T-helper 2 cell treated with Interferon-gamma antibody and Interleukin-4, amounts not matched to agents 5 μg/mL and 100 μg/mL, for 36 hours (primary cell): ENCODE data around the gene SUGP2.
"Not testable (repeated sequence)": the region's sequence is repeated elsewhere in the genome, so short reads cannot be mapped to it uniquely, and the experiment has no call there.

Experiments
- DNase-seq: peaks from one replicate; pipeline ENCODE4 v3.0.0; 2021; ENCODE audit warnings: low spot score
- H3K27ac Mint-ChIP-seq: one replicate; pipeline ENCODE4 v1.8.0; 2021; ENCODE audit warnings: mild to moderate bottlenecking, mixed read lengths
- H3K27me3 Mint-ChIP-seq: one replicate; pipeline ENCODE4 v1.8.0; 2021; ENCODE audit warnings: low read depth, mixed read lengths
- H3K36me3 Mint-ChIP-seq: one replicate; pipeline ENCODE4 v1.8.0; 2021; ENCODE audit warnings: low read depth, mixed read lengths
- H3K4me1 Mint-ChIP-seq: one replicate; pipeline ENCODE4 v1.8.0; 2021; ENCODE audit warnings: low read depth, mixed read lengths
- H3K4me3 Mint-ChIP-seq: one replicate; pipeline ENCODE4 v1.8.0; 2022; ENCODE audit warnings: mild to moderate bottlenecking, moderate library complexity, mixed read lengths
- H3K9me3 Mint-ChIP-seq: one replicate; pipeline ENCODE4 v1.8.0; 2021; ENCODE audit warnings: mixed read lengths

Gene SUGP2

GRCh38 chr19:18954094-18954493, 79.2 kb downstream of the SUGP2 start:
- Mint-ChIP-seq H3K9me3 (peaks cover 5% of the 10 kb centered on the region), H3K27me3 (peaks cover 1% of the 10 kb centered on the region), H3K36me3 (no peaks in the 10 kb centered on the region), H3K4me3 (no peak overlapping the region), H3K27ac (no peak overlapping the region), H3K4me1 (no peaks in the 10 kb centered on the region)
- no peak for DNase-seq

DNA sequence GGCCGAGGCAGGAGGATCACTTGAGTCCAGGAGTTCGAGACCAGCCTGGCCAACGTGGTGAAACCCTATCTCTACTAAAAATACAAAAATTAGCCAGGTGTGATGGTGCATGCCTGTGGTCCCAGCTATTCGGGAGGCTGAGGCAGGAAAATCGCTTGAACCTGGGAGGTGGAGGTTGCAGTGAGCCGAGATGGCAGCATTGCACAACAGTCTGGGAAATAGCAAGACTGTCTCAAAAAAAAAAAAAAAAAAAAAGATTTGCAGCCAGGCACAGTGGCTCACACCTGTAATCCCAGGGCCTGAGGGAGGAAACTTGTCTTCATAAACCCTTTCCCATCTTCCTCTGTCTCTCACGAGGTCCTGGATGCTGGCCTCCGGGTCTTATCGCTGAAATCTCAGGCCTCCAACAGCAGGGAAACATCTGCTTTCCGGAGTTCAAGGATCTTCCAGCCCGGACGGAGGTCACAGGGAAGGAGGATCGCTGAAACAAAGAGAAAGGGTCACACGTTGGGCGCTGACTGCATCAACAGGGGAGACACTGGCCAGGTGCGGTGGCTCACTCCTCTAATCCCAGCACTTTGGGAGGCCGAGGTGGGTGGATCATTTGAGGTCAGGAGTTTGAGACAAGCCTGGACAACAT, 80.8 kb downstream of the SUGP2 start:
- not testable (repeated sequence) for H3K4me3 Mint-ChIP-seq, H3K4me1 Mint-ChIP-seq, H3K36me3 Mint-ChIP-seq, H3K27me3 Mint-ChIP-seq, H3K9me3 Mint-ChIP-seq, H3K27ac Mint-ChIP-seq, DNase-seq

- H3K27ac Mint-ChIP-seq = no peak overlapping the region
- H3K4me1 Mint-ChIP-seq = no peaks in the 10 kb centered on the region
- no peak for DNase-seq
- no peak overlapping the region for H3K4me3 Mint-ChIP-seq
- H3K9me3 Mint-ChIP-seq = peaks cover 5% of the 10 kb centered on the region
- H3K36me3 Mint-ChIP-seq = no peaks in the 10 kb centered on the region
- no peaks in the 10 kb centered on the region for H3K27me3 Mint-ChIP-seq
Measured at GRCh38 chr19:18951721-18952281, 81.5 kb downstream of the SUGP2 start.

DNA sequence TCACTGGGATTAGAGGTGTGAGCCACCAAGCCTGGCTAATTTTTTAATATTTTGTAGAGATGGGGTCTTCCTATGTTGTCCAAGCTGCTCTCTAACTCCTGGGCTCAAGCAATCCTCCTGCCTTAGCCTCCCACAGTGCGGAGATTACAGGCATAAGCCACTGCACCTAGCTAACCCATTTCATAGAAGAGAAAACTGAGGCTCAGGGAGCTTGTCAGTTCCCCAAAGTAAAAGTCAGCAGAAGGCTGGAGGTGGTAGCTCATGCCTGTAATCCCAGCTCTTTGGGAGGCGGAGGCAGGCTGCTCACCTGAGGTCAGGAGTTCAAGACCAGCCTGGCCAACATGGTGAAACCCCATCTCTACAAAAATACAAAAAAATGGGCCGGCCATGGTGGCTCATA, 83.5 kb downstream of the SUGP2 start:
- no peaks in the 10 kb centered on the region for H3K4me1 Mint-ChIP-seq
- peaks cover 1% of the 10 kb centered on the region for H3K9me3 Mint-ChIP-seq
- no peak for DNase-seq
- no peak overlapping the region for H3K4me3 Mint-ChIP-seq
- no peaks in the 10 kb centered on the region for H3K36me3 Mint-ChIP-seq
- H3K27ac Mint-ChIP-seq = no peak overlapping the region
- H3K27me3 Mint-ChIP-seq = no peaks in the 10 kb centered on the region

DNA sequence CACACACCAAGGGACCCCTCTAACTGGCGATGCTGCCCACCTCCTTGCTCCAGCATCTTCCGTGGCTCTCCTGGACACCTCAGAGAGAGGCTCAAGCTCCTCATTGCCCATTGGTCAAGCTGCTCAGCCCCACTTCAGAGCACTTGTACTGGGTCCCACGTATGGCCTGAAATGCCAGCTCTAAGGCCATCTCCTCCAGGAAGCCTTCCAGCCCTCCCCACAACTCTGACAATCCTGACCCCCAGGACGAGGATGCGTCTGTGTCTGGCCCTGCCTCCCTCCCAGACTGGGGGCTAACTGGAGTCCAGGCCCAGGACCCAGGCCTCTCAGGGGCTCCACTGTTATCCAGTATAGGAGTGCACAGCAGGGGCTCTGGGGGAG, 84.4 kb downstream of the SUGP2 start:
- DNase-seq = no peak
- no peaks in the 10 kb centered on the region for H3K4me1 Mint-ChIP-seq
- H3K36me3 Mint-ChIP-seq = no peaks in the 10 kb centered on the region
- no peaks in the 10 kb centered on the region for H3K27me3 Mint-ChIP-seq
- no peak overlapping the region for H3K27ac Mint-ChIP-seq
- H3K4me3 Mint-ChIP-seq = no peak overlapping the region
- no peaks in the 10 kb centered on the region for H3K9me3 Mint-ChIP-seq

DNA sequence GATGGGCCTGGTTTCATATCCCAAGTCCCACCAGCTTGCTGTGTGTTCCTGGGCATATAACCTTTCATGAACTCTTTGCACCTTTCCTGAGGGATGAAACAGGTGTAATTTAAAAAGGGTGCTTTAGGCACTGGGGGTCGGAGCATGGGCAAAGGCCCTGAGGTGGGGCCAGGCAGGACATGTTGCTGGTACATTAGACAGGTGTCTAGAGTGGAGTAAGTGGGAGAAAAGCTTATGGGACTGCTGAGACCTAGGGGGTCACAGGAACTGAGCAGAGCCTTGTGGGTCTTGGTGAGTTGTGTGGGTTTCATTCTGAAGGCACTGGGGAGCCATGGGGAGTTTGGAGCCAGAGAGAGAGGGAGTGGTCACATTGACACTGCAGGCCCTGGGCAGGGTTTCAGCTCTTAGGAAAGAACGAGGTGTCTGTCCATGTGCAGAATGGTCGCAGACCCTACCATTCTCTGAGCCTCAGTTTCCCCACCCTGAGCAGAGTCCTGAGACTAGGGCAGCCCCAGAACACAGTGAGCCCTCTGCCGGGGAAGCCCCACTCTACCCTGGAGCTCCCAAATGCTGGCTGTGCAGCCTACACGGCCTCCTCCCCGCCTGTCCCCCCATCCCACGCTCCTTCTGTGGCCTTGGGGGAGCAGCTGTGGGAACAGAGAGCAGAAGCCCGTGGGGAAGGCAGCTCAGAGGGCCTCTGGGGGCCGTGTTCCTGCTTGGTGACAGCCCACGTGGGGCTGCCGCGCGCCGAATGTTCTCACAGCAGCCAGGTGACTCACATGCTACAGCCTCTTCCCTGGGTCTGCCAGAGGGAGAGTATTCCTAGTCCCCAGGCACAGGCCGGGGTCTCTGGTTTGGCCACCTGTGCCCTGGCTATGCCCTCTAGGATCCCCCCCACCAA, 85.0 kb downstream of the SUGP2 start:
- no peak overlapping the region for H3K27ac Mint-ChIP-seq
- H3K9me3 Mint-ChIP-seq = no peaks in the 10 kb centered on the region
- H3K4me3 Mint-ChIP-seq = no peak overlapping the region
- H3K36me3 Mint-ChIP-seq = no peaks in the 10 kb centered on the region
- no peaks in the 10 kb centered on the region for H3K4me1 Mint-ChIP-seq
- DNase-seq = no peak
- H3K27me3 Mint-ChIP-seq = no peaks in the 10 kb centered on the region

DNA sequence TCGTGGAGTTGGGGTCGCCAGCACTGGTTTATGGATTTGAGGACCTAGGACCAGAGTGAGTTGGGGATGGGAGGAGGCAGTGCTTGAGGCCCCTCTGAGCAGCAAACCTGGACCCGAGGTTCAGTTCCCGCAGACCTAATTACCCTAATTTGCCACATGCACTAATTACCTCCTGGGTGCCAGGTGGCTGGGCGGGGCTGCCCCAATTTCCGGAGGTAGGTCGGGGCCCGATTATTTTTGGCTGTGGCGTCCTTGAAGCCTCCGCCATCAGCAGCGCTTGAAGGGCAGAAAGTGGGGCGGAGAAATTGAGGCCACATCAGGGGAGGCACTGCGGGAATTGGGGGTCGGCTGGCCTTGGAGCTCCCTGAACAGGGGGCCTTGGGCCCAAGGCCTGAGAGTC, 86.4 kb downstream of the SUGP2 start:
- H3K27ac Mint-ChIP-seq = no peak overlapping the region
- no peak for DNase-seq
- H3K4me3 Mint-ChIP-seq = no peak overlapping the region
- peaks cover 9% of the 10 kb centered on the region for H3K27me3 Mint-ChIP-seq
- H3K9me3 Mint-ChIP-seq = no peaks in the 10 kb centered on the region
- H3K4me1 Mint-ChIP-seq = no peaks in the 10 kb centered on the region
- no peaks in the 10 kb centered on the region for H3K36me3 Mint-ChIP-seq

- Mint-ChIP-seq H3K4me3 (no peak overlapping the region), H3K27me3 (peaks cover 14% of the 10 kb centered on the region), H3K9me3 (no peaks in the 10 kb centered on the region), H3K36me3 (no peaks in the 10 kb centered on the region), H3K27ac (no peak overlapping the region), H3K4me1 (no peaks in the 10 kb centered on the region)
- no peak for DNase-seq
Measured at GRCh38 chr19:18946335-18946734, 87.0 kb downstream of the SUGP2 start.

GRCh38 chr19:18945297-18945696, 88.0 kb downstream of the SUGP2 start:
- Mint-ChIP-seq H3K4me3 (no peak overlapping the region), H3K27me3 (peaks cover 19% of the 10 kb centered on the region), H3K4me1 (peaks cover 2% of the 10 kb centered on the region), H3K36me3 (no peaks in the 10 kb centered on the region), H3K9me3 (no peaks in the 10 kb centered on the region), H3K27ac (no peak overlapping the region)
- no peak for DNase-seq

- H3K4me1 Mint-ChIP-seq = peaks cover 4% of the 10 kb centered on the region
- no peak for DNase-seq
- H3K9me3 Mint-ChIP-seq = no peaks in the 10 kb centered on the region
- H3K4me3 Mint-ChIP-seq = no peak overlapping the region
- H3K27me3 Mint-ChIP-seq = peaks cover 33% of the 10 kb centered on the region
- no peaks in the 10 kb centered on the region for H3K36me3 Mint-ChIP-seq
- H3K27ac Mint-ChIP-seq = no peak overlapping the region
Measured at GRCh38 chr19:18943465-18943864, 89.9 kb downstream of the SUGP2 start.

GRCh38 chr19:18942692-18943091, 90.6 kb downstream of the SUGP2 start:
- H3K36me3 Mint-ChIP-seq = no peaks in the 10 kb centered on the region
- H3K4me3 Mint-ChIP-seq = no peak overlapping the region
- H3K4me1 Mint-ChIP-seq = peaks cover 4% of the 10 kb centered on the region
- H3K9me3 Mint-ChIP-seq = no peaks in the 10 kb centered on the region
- DNase-seq = no peak
- peaks cover 38% of the 10 kb centered on the region for H3K27me3 Mint-ChIP-seq
- H3K27ac Mint-ChIP-seq = no peak overlapping the region

DNA sequence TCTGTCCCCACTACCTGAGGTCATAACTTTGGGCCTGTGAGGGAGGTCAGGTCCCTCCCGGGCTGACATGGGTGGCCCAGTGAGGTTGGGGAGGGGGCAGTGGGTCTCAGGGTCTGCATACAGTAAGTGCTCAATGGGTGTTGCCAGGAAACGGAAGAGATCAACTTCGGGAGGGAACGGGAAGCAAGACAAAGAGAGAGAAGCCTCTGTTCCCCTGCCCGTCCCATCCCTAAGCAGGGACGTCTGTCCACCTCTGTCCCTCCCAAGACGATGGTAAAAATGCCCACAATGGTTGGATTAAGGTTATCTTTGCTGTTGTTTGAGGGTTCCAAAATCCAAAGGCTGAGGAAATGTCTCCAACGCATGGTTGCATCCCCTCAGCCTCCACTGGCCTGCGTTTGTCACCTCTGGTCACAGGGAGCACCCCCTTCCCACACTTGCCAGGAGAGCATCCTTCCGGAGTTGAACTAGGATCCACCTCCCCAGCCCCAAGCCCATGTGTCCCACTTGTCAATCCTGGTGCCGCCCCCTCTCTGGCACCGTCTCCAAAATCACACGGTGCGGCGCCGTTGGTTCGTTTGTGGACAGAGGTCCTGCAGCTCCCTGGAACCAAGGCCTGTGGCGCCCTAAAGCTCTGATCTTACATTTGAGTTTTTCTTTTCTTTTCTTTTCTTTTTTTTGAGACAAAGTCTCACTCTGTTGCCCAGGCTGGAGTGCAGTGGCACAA, 91.5 kb downstream of the SUGP2 start:
- Mint-ChIP-seq H3K4me1 (peaks cover 4% of the 10 kb centered on the region), H3K27ac (no peak overlapping the region), H3K9me3 (no peaks in the 10 kb centered on the region), H3K36me3 (no peaks in the 10 kb centered on the region), H3K27me3 (peaks cover 41% of the 10 kb centered on the region), H3K4me3 (peak overlapping the region; percentile 49)
- no peak for DNase-seq
